Fibroblast of skin of right biceps (primary cell): ENCODE data around the gene SPATA7.
"Not testable (repeated sequence)": the region's sequence is repeated elsewhere in the genome, so short reads cannot be mapped to it uniquely, and the experiment has no call there.

Source experiments
- DNase-seq: peaks from one replicate; pipeline ENCODE4 v3.0.0-alpha.2; 2013

SPATA7 gene

GRCh38 chr14:88385212-88386101, at the start of gene SPATA7:
SPATA7 (plus strand) TSS chr14:88385657; CDS start chr14:88385819, 162 bp downstream.
- DNase-seq: peak; percentile 89

GRCh38 chr14:88340357-88340756, 45.1 kb upstream of the SPATA7 start:
- no peak for DNase-seq

GRCh38 chr14:88342980-88343379, 42.5 kb upstream of the SPATA7 start:
- DNase-seq: no peak

GRCh38 chr14:88346048-88346639, 39.3 kb upstream of the SPATA7 start:
- no peak for DNase-seq

- no peak for DNase-seq
Observed at GRCh38 chr14:88348546-88348945, 36.9 kb upstream of the SPATA7 start.

GRCh38 chr14:88351966-88352691, 33.3 kb upstream of the SPATA7 start:
- no peak for DNase-seq

- DNase-seq: no peak
Observed at GRCh38 chr14:88352698-88353097, 32.8 kb upstream of the SPATA7 start.

GRCh38 chr14:88354358-88354757, 31.1 kb upstream of the SPATA7 start:
- DNase-seq: no peak

GRCh38 chr14:88359500-88359899, 26.0 kb upstream of the SPATA7 start:
- no peak for DNase-seq

- no peak for DNase-seq
Observed at GRCh38 chr14:88363644-88364043, 21.8 kb upstream of the SPATA7 start.

GRCh38 chr14:88364710-88365413, 20.6 kb upstream of the SPATA7 start:
- no peak for DNase-seq

GRCh38 chr14:88369496-88369895, 16.0 kb upstream of the SPATA7 start:
- DNase-seq: no peak

- no peak for DNase-seq
Observed at GRCh38 chr14:88379706-88380343, 5.6 kb upstream of the SPATA7 start.

GRCh38 chr14:88380405-88380804, 5.1 kb upstream of the SPATA7 start:
- DNase-seq: peak; percentile 1

- DNase-seq: not testable (repeated sequence)
Observed at GRCh38 chr14:88381634-88382033, 3.8 kb upstream of the SPATA7 start.

GRCh38 chr14:88384718-88385117, 739 bp upstream of the SPATA7 start:
- peak; percentile 4 for DNase-seq

- no peak for DNase-seq
Observed at GRCh38 chr14:88386256-88386794, 868 bp downstream of the SPATA7 start.

GRCh38 chr14:88388741-88389282, 3.4 kb downstream of the SPATA7 start:
- DNase-seq: no peak

- no peak for DNase-seq
Observed at GRCh38 chr14:88392609-88393008, 7.2 kb downstream of the SPATA7 start.

- no peak for DNase-seq
Observed at GRCh38 chr14:88411039-88411438, 25.6 kb downstream of the SPATA7 start.

- no peak for DNase-seq
Observed at GRCh38 chr14:88417594-88417993, 32.1 kb downstream of the SPATA7 start.

GRCh38 chr14:88420187-88420586, 34.7 kb downstream of the SPATA7 start:
- DNase-seq: no peak
